MM.1S (cell line): ENCODE data around the gene KLF8.

Source experiments
- EZH2phosphoT487 ChIP-seq: fragments of 300-600 bp; sonication (generic); IDR thresholded peaks from 2 replicates; pipeline ENCODE4 v1.6.1; 2018; ENCODE audit warnings: antibody characterized with exemption, low read length
- TF ChIP-seq, protein P1 (sequence below): fragments of 300-600 bp; sonication (generic); IDR thresholded peaks from 2 replicates; pipeline ENCODE4 v1.5.1; 2016; ENCODE audit warnings: antibody characterized with exemption, low read length, mixed read lengths

DNA sequence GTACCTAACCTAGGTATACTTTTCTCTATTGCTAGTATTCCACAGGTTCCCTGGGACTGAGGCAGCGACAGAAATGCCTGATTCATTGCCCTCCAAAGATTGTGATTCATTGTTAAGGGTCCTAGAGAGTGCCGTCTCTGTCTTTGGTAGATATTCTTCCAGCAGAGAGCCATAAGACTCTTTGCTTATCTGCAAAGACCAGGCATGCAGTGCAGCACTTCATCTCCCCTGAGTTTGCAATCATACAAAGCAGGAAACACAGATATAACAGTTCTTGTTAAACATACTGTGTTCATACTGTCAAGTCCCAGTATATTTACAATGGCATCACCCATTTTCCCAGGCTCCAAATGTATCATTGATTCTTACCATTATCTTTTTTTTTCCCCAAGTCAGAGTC lies 47.7 kb downstream of the KLF8 start:
- TF ChIP-seq EZH2phosphoT487, result no peak
- TF ChIP-seq, protein P1, sequence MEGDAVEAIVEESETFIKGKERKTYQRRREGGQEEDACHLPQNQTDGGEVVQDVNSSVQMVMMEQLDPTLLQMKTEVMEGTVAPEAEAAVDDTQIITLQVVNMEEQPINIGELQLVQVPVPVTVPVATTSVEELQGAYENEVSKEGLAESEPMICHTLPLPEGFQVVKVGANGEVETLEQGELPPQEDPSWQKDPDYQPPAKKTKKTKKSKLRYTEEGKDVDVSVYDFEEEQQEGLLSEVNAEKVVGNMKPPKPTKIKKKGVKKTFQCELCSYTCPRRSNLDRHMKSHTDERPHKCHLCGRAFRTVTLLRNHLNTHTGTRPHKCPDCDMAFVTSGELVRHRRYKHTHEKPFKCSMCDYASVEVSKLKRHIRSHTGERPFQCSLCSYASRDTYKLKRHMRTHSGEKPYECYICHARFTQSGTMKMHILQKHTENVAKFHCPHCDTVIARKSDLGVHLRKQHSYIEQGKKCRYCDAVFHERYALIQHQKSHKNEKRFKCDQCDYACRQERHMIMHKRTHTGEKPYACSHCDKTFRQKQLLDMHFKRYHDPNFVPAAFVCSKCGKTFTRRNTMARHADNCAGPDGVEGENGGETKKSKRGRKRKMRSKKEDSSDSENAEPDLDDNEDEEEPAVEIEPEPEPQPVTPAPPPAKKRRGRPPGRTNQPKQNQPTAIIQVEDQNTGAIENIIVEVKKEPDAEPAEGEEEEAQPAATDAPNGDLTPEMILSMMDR, result no peak
